SW 1271 (cell line): Measurements from ENCODE around the gene DPM1.

Source experiments
- DNase-seq, 2 experiments: peaks; one replicate each; lab custom pipeline; 2025; lab: John Stamatoyannopoulos, UW

The DPM1 gene

GRCh38 chr20:50898475-50898874, 59.9 kb downstream of the DPM1 start:
- DNase-seq: no peak

GRCh38 chr20:50895111-50895830, 63.1 kb downstream of the DPM1 start:
- no peak for DNase-seq

DNA sequence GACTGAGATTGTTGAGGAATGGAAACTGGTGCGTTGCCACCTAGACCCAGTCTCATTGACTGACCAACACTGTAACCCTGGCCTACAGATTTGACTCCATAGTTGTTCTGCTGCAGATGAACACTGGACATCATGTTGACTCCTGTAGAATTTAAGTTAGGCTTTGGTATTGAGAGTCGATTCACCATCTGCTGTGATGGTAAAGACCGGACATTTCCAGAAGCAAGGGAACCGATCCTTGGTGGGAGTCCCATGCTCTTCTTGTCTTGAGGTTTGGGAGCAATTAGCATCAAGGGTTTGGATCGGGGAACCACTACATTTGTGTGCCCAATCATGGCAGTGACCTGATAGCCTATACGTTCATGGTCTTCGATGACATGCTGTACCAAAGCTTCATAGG, 64.7 kb downstream of the DPM1 start:
- no peak for DNase-seq

GRCh38 chr20:50892394-50892793, 65.9 kb downstream of the DPM1 start:
- DNase-seq: no peak

GRCh38 chr20:50891138-50891537, 67.2 kb downstream of the DPM1 start:
- DNase-seq: no peak

DNA sequence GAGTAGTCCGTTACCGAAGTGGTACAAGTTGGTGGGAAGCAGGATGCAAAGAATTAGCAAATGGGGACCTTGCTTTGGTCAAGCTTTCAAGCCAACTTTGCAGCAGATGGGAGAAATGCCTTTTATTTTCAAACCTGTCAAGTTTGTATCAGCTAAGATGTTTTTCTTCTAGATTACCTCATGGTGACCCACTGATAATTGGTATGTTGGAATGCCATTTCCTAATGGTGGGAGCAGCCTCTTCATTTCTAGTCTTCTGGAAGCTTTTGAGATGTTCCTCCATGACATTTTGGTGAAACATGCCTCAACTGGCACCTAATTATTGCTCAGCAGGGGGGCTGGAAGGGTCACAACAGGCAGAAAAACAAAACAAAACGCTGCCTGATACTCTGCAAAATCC, 70.8 kb downstream of the DPM1 start:
- no peak for DNase-seq

DNA sequence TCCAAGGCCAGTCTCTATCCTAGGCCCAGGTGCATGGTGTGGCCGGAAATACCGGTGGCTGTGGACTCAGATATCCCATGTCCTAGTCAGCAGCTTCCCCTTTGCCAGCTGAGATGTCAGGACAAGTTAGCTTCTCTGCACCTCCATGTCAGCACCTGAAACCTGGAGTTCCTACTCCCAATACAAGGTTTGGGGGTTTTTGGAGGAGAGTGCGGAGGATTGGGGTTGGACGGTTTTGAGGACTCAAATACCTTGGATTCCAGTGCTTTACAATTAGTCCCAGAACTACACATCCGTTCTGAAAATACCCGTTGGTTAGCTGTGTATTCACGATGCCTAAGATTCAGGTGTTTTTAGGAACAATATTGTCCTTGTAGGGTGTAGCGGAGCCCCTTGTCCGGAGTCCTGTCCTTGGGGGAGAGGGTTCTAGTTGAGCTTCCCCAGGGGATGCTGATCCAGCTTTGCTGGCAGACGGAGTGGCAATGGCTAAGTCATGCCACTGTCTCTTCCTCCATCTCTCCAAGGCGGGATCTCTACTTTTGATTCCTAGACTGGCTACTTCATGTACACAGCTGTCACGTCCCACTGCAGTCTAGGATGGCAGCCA, 72.0 kb downstream of the DPM1 start:
- DNase-seq: no peak

DNA sequence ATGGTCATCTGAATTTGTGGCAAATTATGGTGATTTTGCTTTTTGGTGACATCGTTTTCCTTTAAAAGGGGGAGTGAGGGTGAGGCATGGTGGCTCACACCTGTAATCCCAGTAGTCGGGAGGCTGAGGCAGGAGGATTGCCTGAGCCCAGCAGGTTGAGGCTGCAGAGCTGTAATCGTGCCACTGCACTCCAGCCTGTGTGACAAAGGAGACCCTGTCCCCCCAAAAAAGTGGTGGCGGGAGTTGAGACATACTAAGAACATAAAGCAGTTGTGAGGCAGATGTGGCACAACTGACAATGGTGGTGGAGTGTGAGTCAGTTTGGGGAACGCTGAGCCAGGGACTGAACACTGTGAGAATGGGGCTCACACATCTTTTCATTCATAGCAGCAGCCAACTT, 72.6 kb downstream of the DPM1 start:
- DNase-seq: no peak

DNA sequence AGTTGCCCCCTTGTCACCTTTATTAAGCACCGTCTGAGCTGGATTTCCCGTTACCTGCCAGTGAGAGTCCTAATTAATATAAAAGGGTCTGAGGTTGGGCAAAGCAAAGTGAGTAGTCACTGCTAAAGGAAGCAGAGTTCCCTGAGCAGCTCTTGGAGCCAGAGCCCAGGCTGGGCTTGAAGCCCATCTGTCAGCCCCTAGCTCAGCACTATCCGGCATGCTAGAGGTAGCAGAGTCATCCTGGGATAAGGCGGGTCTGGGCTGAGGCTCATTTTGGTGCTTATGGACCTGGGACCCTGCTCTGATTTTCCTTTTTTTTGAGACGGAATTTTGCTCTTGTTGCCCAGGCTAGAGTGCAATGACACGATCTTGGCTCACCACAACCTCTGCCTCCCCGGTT, 73.3 kb downstream of the DPM1 start:
- DNase-seq: no peak
